Uterus (tissue), 2 donors: ENCODE measurements around the gene TNFRSF14.

Experiments
- CTCF ChIP-seq, 4 experiments: fragments of 200-600 bp in 2 of 4; fragments of 450-650 bp in 2 of 4; sonication (generic) in 2 of 4; IDR thresholded peaks; one replicate each; pipeline ENCODE4 v1.5.1; 2016 to 2019; ENCODE audit warnings: antibody characterized with exemption in 4 of 4, mild to moderate bottlenecking in 2 of 4, moderate library complexity in 1 of 4
- POLR2A ChIP-seq, 2 donors: fragments of 450-650 bp; IDR thresholded peaks; one replicate each; pipeline ENCODE4 v1.6.1; 2016; ENCODE audit warnings: antibody characterized with exemption in 2 of 2, mild to moderate bottlenecking in 1 of 2, moderate library complexity in 1 of 2

- TF ChIP-seq CTCF (IDR thresholded peaks at IDR 0.05) (no peak), POLR2A (IDR thresholded peaks at IDR 0.05) (no peak)
Observed at GRCh38 chr1:2519729-2520128, 36.4 kb upstream of the TNFRSF14 start.
